B cell (primary cell): ENCODE results near the gene CES3.

ENCODE experiments used
- CTCF ChIP-seq: fragments of 200-600 bp; IDR thresholded peaks from one replicate; pipeline ENCODE4 v1.8.0; 2022; ENCODE audit warnings: antibody characterized with exemption, mild to moderate bottlenecking
- EZH2 ChIP-seq: IDR thresholded peaks from 2 replicates; pipeline ENCODE4 v1.6.1; 2012; ENCODE audit warnings: borderline replicate concordance, low read depth, mild to moderate bottlenecking, moderate library complexity, low read length; ENCODE audit not compliant: insufficient read depth, poor library complexity, severe bottlenecking

GRCh38 chr16:66923247-66923731, 37.8 kb upstream of the CES3 start:
- TF ChIP-seq CTCF (no peak), EZH2 (no peak)
